PC-9 (cell line): Measurements from ENCODE around the gene SLC25A26.

Experiments used
- CTCF ChIP-seq: fragments of 200-600 bp; sonication (generic); conservative IDR thresholded peaks from 2 replicates; pipeline ENCODE4 v1.6.1; 2017; ENCODE audit warnings: mixed run types, antibody characterized with exemption, mild to moderate bottlenecking, moderate library complexity
- EZH2 ChIP-seq: fragments of 200-600 bp; sonication (generic); IDR thresholded peaks from 2 replicates; pipeline ENCODE4 v1.8.0; 2017; ENCODE audit warnings: antibody characterized with exemption, low read depth

- TF ChIP-seq CTCF, result no peak
- TF ChIP-seq EZH2, result no peak
Measured at GRCh38 chr3:66426135-66426534, 205.3 kb downstream of the SLC25A26 start.
